H9 (cell line): Measurements from ENCODE around the gene SMYD5. TPM values are rescaled to one million over a fixed set of nuclear protein-coding genes. Genes with fewer than 3 reads are reported as not detected.
A peak's percentile ranks its signal among the peaks of the same experiment; 100 is the strongest.

ENCODE experiments used
- DNase-seq: peaks from one replicate; pipeline ENCODE4 v3.0.0-alpha.2; 2017
- H2AFZ ChIP-seq: one replicate; pipeline ENCODE4 v1.6.1; 2013; ENCODE audit warnings: mild to moderate bottlenecking, low read length, control low read depth, moderate library complexity
- H2AK5ac ChIP-seq: 2 replicates; pipeline ENCODE4 v1.6.1; 2013; ENCODE audit warnings: low read length, control low read depth, mixed read lengths; ENCODE audit not compliant: insufficient read length
- H2BK120ac ChIP-seq: one replicate; pipeline ENCODE4 v1.6.1; 2013; ENCODE audit warnings: low read depth, mild to moderate bottlenecking, low read length, control low read depth, inconsistent platforms; ENCODE audit not compliant: poor library complexity, severe bottlenecking
- H2BK12ac ChIP-seq: 2 replicates; pipeline ENCODE4 v1.6.1; 2013; ENCODE audit warnings: low read length, control low read depth, mixed read lengths, low read depth; ENCODE audit not compliant: insufficient read length
- H2BK15ac ChIP-seq: 2 replicates; pipeline ENCODE4 v1.6.1; 2013; ENCODE audit warnings: low read depth, low read length, control low read depth
- H2BK20ac ChIP-seq: one replicate; pipeline ENCODE4 v1.6.1; 2013; ENCODE audit warnings: low read depth, mild to moderate bottlenecking, low read length, control low read depth, inconsistent platforms; ENCODE audit not compliant: poor library complexity, severe bottlenecking
- H2BK5ac ChIP-seq: 2 replicates; pipeline ENCODE4 v1.6.1; 2013; ENCODE audit warnings: low read length, control low read depth, mixed read lengths; ENCODE audit not compliant: insufficient read length
- H3K14ac ChIP-seq: 2 replicates; pipeline ENCODE4 v1.6.1; 2013; ENCODE audit warnings: low read length, control low read depth; ENCODE audit not compliant: insufficient read depth
- H3K18ac ChIP-seq: 2 replicates; pipeline ENCODE4 v1.6.1; 2013; ENCODE audit warnings: low read depth, mild to moderate bottlenecking, mixed read lengths, low read length, control low read depth; ENCODE audit not compliant: insufficient read length
- H3K23ac ChIP-seq: 2 replicates; pipeline ENCODE4 v1.6.1; 2013; ENCODE audit warnings: low read length, control low read depth, mixed read lengths, low read depth; ENCODE audit not compliant: insufficient read length
- H3K23me2 ChIP-seq: 2 replicates; pipeline ENCODE4 v1.6.1; 2013; ENCODE audit warnings: low read depth, mild to moderate bottlenecking, mixed read lengths, low read length, control low read depth; ENCODE audit not compliant: insufficient read length, poor library complexity, severe bottlenecking
- H3K27ac ChIP-seq: 2 replicates; pipeline ENCODE4 v1.5.1; 2013; ENCODE audit warnings: low read length, control low read depth, mixed read lengths, low read depth; ENCODE audit not compliant: insufficient read length
- H3K27me3 ChIP-seq: 2 replicates; pipeline ENCODE4 v1.6.1; 2013; ENCODE audit warnings: low read length, control low read depth, inconsistent platforms; ENCODE audit not compliant: insufficient read depth
- H3K4ac ChIP-seq: 2 replicates; pipeline ENCODE4 v1.6.1; 2013; ENCODE audit warnings: low read depth, mild to moderate bottlenecking, control low read depth, inconsistent platforms, low read length, moderate library complexity
- H3K4me1 ChIP-seq: 2 replicates; pipeline ENCODE4 v1.6.1; 2013; ENCODE audit warnings: low read length, control low read depth, inconsistent platforms; ENCODE audit not compliant: insufficient read depth
- H3K4me2 ChIP-seq: 2 replicates; pipeline ENCODE4 v1.6.1; 2013; ENCODE audit warnings: low read length, control low read depth, mixed read lengths; ENCODE audit not compliant: insufficient read length, insufficient read depth
- H3K56ac ChIP-seq: 2 replicates; pipeline ENCODE4 v1.6.1; 2013; ENCODE audit warnings: low read depth, mild to moderate bottlenecking, mixed read lengths, low read length, control low read depth; ENCODE audit not compliant: insufficient read length
- H3K79me1 ChIP-seq: 2 replicates; pipeline ENCODE4 v1.6.1; 2013; ENCODE audit warnings: low read depth, mild to moderate bottlenecking, moderate library complexity, low read length, control low read depth, inconsistent platforms; ENCODE audit not compliant: insufficient read depth, poor library complexity, severe bottlenecking
- H3K79me2 ChIP-seq: 2 replicates; pipeline ENCODE4 v1.6.1; 2013; ENCODE audit warnings: low read length, control low read depth, inconsistent platforms; ENCODE audit not compliant: insufficient read depth
- H3K9ac ChIP-seq: 2 replicates; pipeline ENCODE4 v1.6.1; 2013; ENCODE audit warnings: low read length, control low read depth, mixed read lengths; ENCODE audit not compliant: insufficient read length; ENCODE audit errors: extremely low read depth
- H3K9me3 ChIP-seq: one replicate; pipeline ENCODE4 v1.6.1; 2013; ENCODE audit warnings: low read depth, low read length, inconsistent platforms; ENCODE audit not compliant: control insufficient read depth
- H3T11ph ChIP-seq: one replicate; pipeline ENCODE4 v1.6.1; 2013; ENCODE audit warnings: mild to moderate bottlenecking, low read length, control low read depth, inconsistent platforms
- H4K20me1 ChIP-seq: one replicate; pipeline ENCODE4 v1.6.1; 2013; ENCODE audit not compliant: control insufficient read depth, insufficient read length, insufficient read depth
- H4K5ac ChIP-seq: 2 replicates; pipeline ENCODE4 v1.6.1; 2013; ENCODE audit warnings: low read depth, mild to moderate bottlenecking, mixed read lengths, low read length, control low read depth; ENCODE audit not compliant: insufficient read length
- H4K8ac ChIP-seq: replicated peaks from 2 replicates; pipeline ENCODE4 v1.6.1; 2013; ENCODE audit warnings: low read length, control low read depth, mixed read lengths, low read depth; ENCODE audit not compliant: insufficient read length
- H4K91ac ChIP-seq: 2 replicates; pipeline ENCODE4 v1.6.1; 2013; ENCODE audit warnings: low read depth, mild to moderate bottlenecking, moderate library complexity, mixed read lengths, low read length, control low read depth; ENCODE audit not compliant: insufficient read length
- H3K27ac Mint-ChIP-seq, 3 experiments: 2 replicates in 2 of 3; 3 replicates in 1 of 3; pipeline ENCODE4 v1.8.0; 2020 to 2021; ENCODE audit warnings: mixed read lengths in 3 of 3, mild to moderate bottlenecking in 1 of 3, moderate library complexity in 1 of 3
- H3K27me3 Mint-ChIP-seq: 2 replicates; pipeline ENCODE4 v1.8.0; 2021; ENCODE audit warnings: low read depth, mild to moderate bottlenecking, moderate library complexity, mixed read lengths
- H3K36me3 Mint-ChIP-seq, 3 experiments: 2 replicates in 2 of 3; 3 replicates in 1 of 3; pipeline ENCODE4 v1.8.0; 2020 to 2021; ENCODE audit warnings: low read depth in 3 of 3, mixed read lengths in 3 of 3; ENCODE audit not compliant: insufficient read depth in 1 of 3
- H3K4me1 Mint-ChIP-seq, 2 experiments: 2 replicates each; pipeline ENCODE4 v1.8.0; 2020; ENCODE audit warnings: mixed read lengths in 2 of 2
- H3K4me3 Mint-ChIP-seq, 2 experiments: 2 replicates in 1 of 2; 3 replicates in 1 of 2; pipeline ENCODE4 v1.8.0; 2020 to 2021; ENCODE audit warnings: mild to moderate bottlenecking in 2 of 2, mixed read lengths in 2 of 2, moderate library complexity in 1 of 2
- H3K9me3 Mint-ChIP-seq, 2 experiments: 2 replicates in 1 of 2; 3 replicates in 1 of 2; pipeline ENCODE4 v1.8.0; 2020; ENCODE audit warnings: mild to moderate bottlenecking in 2 of 2, mixed read lengths in 2 of 2, moderate library complexity in 1 of 2
- CTCF ChIP-seq: fragments of 200-600 bp; sonication (generic); conservative IDR thresholded peaks from 3 replicates; pipeline ENCODE4 v1.8.0; 2021; ENCODE audit warnings: antibody characterized with exemption, mild to moderate bottlenecking
- WGBS: extraction: QIAGEN DNeasy Blood & Tissue Kit; methylation state at CpG from one replicate; pipeline ENCODE4 v1.1.7; 2013; ENCODE audit warnings: missing lambda C conversion rate, low lambda C conversion rate, mixed read lengths; ENCODE audit not compliant: insufficient read length; ENCODE audit errors: extremely low coverage; 5-methylcytosine and 5-hydroxymethylcytosine counted together
- total RNA-seq: library from RNA; stranded (reverse); gene quantifications from 2 replicates; pipeline ENCODE4 v1.2.1, GENCODE V29; 2021

The SMYD5 gene
- total RNA-seq, 1 experiment from 2014 or later, result 45.2 TPM

GRCh38 chr2:73239776-73240175, 25.7 kb downstream of the SMYD5 start:
- no peaks in the 10 kb centered on the region for H3K79me1 ChIP-seq
- H3K4me1 ChIP-seq, result peaks cover 8% of the 10 kb centered on the region; the same call in 1 of the 2 replicates
- no peak for DNase-seq
- H2BK20ac ChIP-seq, result no peak overlapping the region
- no peak overlapping the region for H2AK5ac ChIP-seq
- H4K20me1 ChIP-seq, result no peaks in the 10 kb centered on the region
- H2BK15ac ChIP-seq, result no peak overlapping the region
- no CpG with 5 or more reads among the region's 3 CpGs for WGBS
- no peak overlapping the region for H3K4me3 Mint-ChIP-seq
- H2BK5ac ChIP-seq, result no peak overlapping the region
- H3K9ac ChIP-seq, result no peak overlapping the region
- no peak overlapping the region for H3K14ac ChIP-seq
- no peak overlapping the region for H3K4me2 ChIP-seq
- H3K9me3 Mint-ChIP-seq, result no peaks in the 10 kb centered on the region
- H3K9me3 ChIP-seq, result no peaks in the 10 kb centered on the region
- H2BK12ac ChIP-seq, result no peak overlapping the region
- no peak overlapping the region for H2BK120ac ChIP-seq
- no peak overlapping the region for H3K18ac ChIP-seq
- TF ChIP-seq CTCF, result no peak
- H3K4me1 Mint-ChIP-seq, result peaks cover 31 to 32% of the 10 kb centered on the region in 2 experiments
- H2AFZ ChIP-seq, result no peak overlapping the region
- no peak overlapping the region for H4K91ac ChIP-seq
- peaks cover 6% of the 10 kb centered on the region for H3K23me2 ChIP-seq
- H3T11ph ChIP-seq, result no peak overlapping the region
- no peak overlapping the region for H3K27ac ChIP-seq
- H3K36me3 Mint-ChIP-seq, result peaks cover 24 to 67% (median 61%) of the 10 kb centered on the region in 3 experiments
- no peaks in the 10 kb centered on the region for H3K27me3 Mint-ChIP-seq
- H3K4ac ChIP-seq, result no peak overlapping the region
- no peak overlapping the region for H4K5ac ChIP-seq
- H3K79me2 ChIP-seq, result peaks cover 36% of the 10 kb centered on the region
- H3K27me3 ChIP-seq, result no peaks in the 10 kb centered on the region
- peak overlapping the region in 1 of 3 experiments; percentile 44; a peak in 1 of 7 replicates for H3K27ac Mint-ChIP-seq
- no peak overlapping the region for H3K56ac ChIP-seq
- H4K8ac ChIP-seq, result no peak overlapping the region
- H3K23ac ChIP-seq, result no peak overlapping the region
